Heart right ventricle (tissue), 16 donors: Measurements from ENCODE around the gene SWAP70. TPM values are rescaled to one million over a fixed set of nuclear protein-coding genes. Genes with fewer than 3 reads are reported as not detected.

Source experiments
- ATAC-seq, 8 donors: fragments of 200-7000 bp; cut with Tn5 transposase; one replicate each; pipeline ENCODE4 v1.9.1; 2020; ENCODE audit warnings: mild to moderate bottlenecking in 8 of 8, moderate library complexity in 8 of 8, moderate number of reproducible peaks in 1 of 8
- DNase-seq, 2 donors: peaks; one replicate each; pipeline ENCODE4 v3.0.0-alpha.2; 2020
- H3K27ac ChIP-seq, 10 donors: fragments of 200-600 bp; sonication (generic) in 2 of 10; one replicate each; pipeline versions ENCODE4 v1.5.0 to v1.8.0; 2020 to 2022; ENCODE audit warnings: mild to moderate bottlenecking in 3 of 10
- H3K27me3 ChIP-seq, 7 donors: fragments of 200-600 bp; one replicate each; pipeline ENCODE4 v1.8.0; 2021 to 2022; ENCODE audit warnings: mild to moderate bottlenecking in 2 of 7
- H3K36me3 ChIP-seq, 9 donors: fragments of 200-600 bp; sonication (generic) in 1 of 9; one replicate each; pipeline versions ENCODE4 v1.5.0 to v1.8.0; 2020 to 2022; ENCODE audit warnings: mild to moderate bottlenecking in 2 of 9
- H3K4me1 ChIP-seq, 9 donors: fragments of 200-600 bp; sonication (generic) in 1 of 9; one replicate each; pipeline versions ENCODE4 v1.5.0 to v1.8.0; 2020 to 2022; ENCODE audit warnings: mild to moderate bottlenecking in 4 of 9
- H3K4me3 ChIP-seq, 10 donors: fragments of 200-600 bp; sonication (generic) in 2 of 10; one replicate each; pipeline versions ENCODE4 v1.5.0 to v1.8.0; 2020 to 2022; ENCODE audit warnings: mild to moderate bottlenecking in 7 of 10, moderate library complexity in 2 of 10
- H3K9me3 ChIP-seq, 11 donors: fragments of 200-600 bp in 10 of 11; sonication (generic) in 2 of 11; one replicate each; pipeline versions ENCODE4 v1.5.0 to v1.8.0; 2013 to 2022; ENCODE audit warnings: mild to moderate bottlenecking in 2 of 11, control low read depth in 1 of 11, moderate library complexity in 1 of 11
- WGBS, 2 donors: extraction: QIAGEN DNeasy Blood & Tissue Kit; methylation state at CpG; one replicate each; pipeline ENCODE4 v1.1.7; 2013; ENCODE audit warnings: inconsistent platforms in 1 of 2; 5-methylcytosine and 5-hydroxymethylcytosine counted together
- intact Hi-C, 10 donors: fragments of 100-400 bp; cut with DNase I; formaldehyde crosslinking; loops; one replicate each; pipeline versions ENCODE4 v1.11.1 to v1.14.2; 2022
- polyA plus RNA-seq, 2 donors: library from polyadenylated mRNA; stranded (reverse); fragments of 200-250 nt; gene quantifications; one replicate each; pipeline ENCODE4 v1.2.3, GENCODE V29; 2013
- total RNA-seq, 10 donors: library from RNA; stranded (reverse); fragmentation: NEBNext Ultra II Directional in 3 of 10; extraction: Animal tissue kit (Norgen Biotek cat#: 25700) in 3 of 10; gene quantifications; one replicate each; pipeline versions ENCODE4 v1.2.1 to v1.2.4, GENCODE V29; 2021 to 2023
- TF ChIP-seq, protein P1 (sequence below), 9 donors: fragments of 200-600 bp; sonication (generic) in 2 of 9; IDR thresholded peaks; one replicate each; pipeline versions ENCODE4 v1.5.0 to v1.8.0; 2021 to 2022; ENCODE audit warnings: antibody characterized with exemption in 9 of 9, mild to moderate bottlenecking in 5 of 9, moderate library complexity in 1 of 9
- donor health status: Arrhythmogenic right ventricular cardiomyopathy.
- donor health status: ischemic (EF 13 %, LVEDD 7.1; RV severe dilation, severe dysfunction).
- donor health status: healthy with polysubstance abuse.
- donor health status: DM: no; HTN: yes; CAD: no.
- donor health status: DM: no; HTN: no; CAD: no.
- donor health status: ischemic (EF 25% LVEDD 6.9; RV normal size, moderate dysfunction).
- donor health status: ischemic (EF 25% LVEDD 5.7; RV mildly dilated, moderate dysfunction).
- donor health status: healthy.
- donor health status: DM: yes; HTN: yes; CAD: no.
- donor health status: Ischemic cardiomyopathy.
- donor health status: ischemic (EF 35%, LVEDD 5.7; RV mildly dilated, moderate dysfunction).
- donor health status: nonischemic (EF 11% LVEDD 7.7; RV severe dilation, severe dysfunction).
- donor health status: DM: yes; HTN: yes; CAD: no.
- donor health status: PGD.
- donor health status: ischemic (EF 29% LVEDD 5.4; RV normal size, mild dysfunction).
- donor health status: nonischemic (EF 23%, LVEDD 6.1; RV moderate dilation, normal function).

Gene SWAP70
- total and polyA plus RNA-seq, 12 donors, result 7.8 to 33.4 (median 19.6) TPM

DNA sequence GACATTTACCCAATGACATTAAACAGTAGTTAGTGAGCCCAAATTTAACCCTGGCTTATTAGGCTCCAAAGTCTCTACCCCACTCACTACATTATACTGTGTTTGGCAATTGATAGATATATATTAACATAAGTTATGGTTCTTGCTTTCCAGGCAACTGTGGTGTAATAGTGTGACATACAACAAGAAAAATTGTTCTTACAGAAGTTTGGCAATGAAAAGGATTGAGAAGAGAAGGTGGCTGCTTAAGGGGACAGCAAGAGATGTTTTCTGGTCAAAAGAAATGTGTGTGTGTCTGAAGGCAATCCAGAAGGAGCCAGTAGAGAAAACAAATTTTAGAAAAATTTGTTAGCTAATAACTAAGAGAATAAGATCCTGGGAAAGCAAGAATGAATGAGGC, 132.4 kb downstream of the SWAP70 start:
- no peak for ATAC-seq
- DNase-seq, result no peak
- H3K27ac ChIP-seq, result peak overlapping the region in 1 of 10 donors; percentile 8
- no peaks in the 10 kb centered on the region for H3K9me3 ChIP-seq
- TF ChIP-seq, protein P1, sequence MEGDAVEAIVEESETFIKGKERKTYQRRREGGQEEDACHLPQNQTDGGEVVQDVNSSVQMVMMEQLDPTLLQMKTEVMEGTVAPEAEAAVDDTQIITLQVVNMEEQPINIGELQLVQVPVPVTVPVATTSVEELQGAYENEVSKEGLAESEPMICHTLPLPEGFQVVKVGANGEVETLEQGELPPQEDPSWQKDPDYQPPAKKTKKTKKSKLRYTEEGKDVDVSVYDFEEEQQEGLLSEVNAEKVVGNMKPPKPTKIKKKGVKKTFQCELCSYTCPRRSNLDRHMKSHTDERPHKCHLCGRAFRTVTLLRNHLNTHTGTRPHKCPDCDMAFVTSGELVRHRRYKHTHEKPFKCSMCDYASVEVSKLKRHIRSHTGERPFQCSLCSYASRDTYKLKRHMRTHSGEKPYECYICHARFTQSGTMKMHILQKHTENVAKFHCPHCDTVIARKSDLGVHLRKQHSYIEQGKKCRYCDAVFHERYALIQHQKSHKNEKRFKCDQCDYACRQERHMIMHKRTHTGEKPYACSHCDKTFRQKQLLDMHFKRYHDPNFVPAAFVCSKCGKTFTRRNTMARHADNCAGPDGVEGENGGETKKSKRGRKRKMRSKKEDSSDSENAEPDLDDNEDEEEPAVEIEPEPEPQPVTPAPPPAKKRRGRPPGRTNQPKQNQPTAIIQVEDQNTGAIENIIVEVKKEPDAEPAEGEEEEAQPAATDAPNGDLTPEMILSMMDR (IDR thresholded peaks at IDR 0.05), result no peak
- intact Hi-C loops, result no loop called here
- no peaks in the 10 kb centered on the region for H3K27me3 ChIP-seq
- H3K4me3 ChIP-seq, result no peak overlapping the region
- H3K36me3 ChIP-seq, result peaks cover 0 to 51% (median 0%) of the 10 kb centered on the region in 9 donors
- H3K4me1 ChIP-seq, result peaks cover 0 to 9% (median 2%) of the 10 kb centered on the region in 9 donors

DNA sequence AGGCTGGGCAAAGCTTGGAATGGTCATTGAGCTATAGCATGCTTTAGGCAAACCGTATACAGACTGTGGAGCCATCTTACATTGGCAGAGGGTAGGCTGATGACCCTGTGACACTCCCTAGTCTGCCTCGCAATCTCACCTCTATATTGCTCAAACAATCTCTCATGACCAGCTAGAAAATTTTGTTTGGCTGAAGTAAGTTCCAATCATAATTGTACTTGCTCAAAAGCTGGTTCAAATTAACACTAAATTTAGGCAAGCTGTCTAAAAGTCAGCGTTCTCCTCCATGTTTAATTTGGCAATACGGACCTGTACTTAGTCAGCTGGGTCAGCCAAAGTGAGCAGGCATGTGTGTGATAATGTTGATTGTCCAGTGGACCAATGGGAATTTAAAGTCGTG, 133.0 kb downstream of the SWAP70 start:
- peak in 1 of 8 donors; percentile 33 for ATAC-seq
- DNase-seq, result no peak
- H3K27me3 ChIP-seq, result no peaks in the 10 kb centered on the region
- H3K4me3 ChIP-seq, result no peak overlapping the region
- peaks cover 0 to 15% (median 6%) of the 10 kb centered on the region in 9 donors for H3K4me1 ChIP-seq
- intact Hi-C loops, result no loop called here
- WGBS, 2 donors, result 87 to 92% methylated on average over 5 of the region's 5 CpGs
- H3K27ac ChIP-seq, result peak overlapping the region in 1 of 10 donors; percentile 8
- TF ChIP-seq, protein P1 (IDR thresholded peaks at IDR 0.05), result no peak
- H3K9me3 ChIP-seq, result no peaks in the 10 kb centered on the region
- peaks cover 0 to 51% (median 0%) of the 10 kb centered on the region in 9 donors for H3K36me3 ChIP-seq

DNA sequence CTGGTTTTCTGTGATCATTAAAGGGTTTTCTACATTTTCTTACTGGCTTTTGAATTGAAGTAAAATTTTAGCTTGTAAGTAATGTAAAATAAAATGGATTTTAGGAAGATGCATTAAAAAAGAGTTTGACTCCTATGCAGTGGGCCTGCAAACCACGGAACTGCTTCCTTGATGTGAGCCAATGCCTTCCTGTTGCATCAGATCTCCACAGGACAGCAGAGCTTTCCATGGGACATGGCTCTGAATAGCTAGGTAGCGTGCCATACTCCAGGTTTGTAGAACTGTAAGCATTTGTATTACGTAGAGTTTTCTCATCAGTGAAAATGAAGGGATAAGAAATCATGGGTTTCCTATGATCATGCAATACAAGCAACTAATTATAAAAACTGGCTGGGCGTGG, 133.4 kb downstream of the SWAP70 start:
- intact Hi-C loops, result no loop called here
- Histone ChIP-seq H3K27me3 (no peaks in the 10 kb centered on the region), H3K4me1 (peaks cover 0 to 19% (median 11%) of the 10 kb centered on the region in 9 donors), H3K9me3 (no peaks in the 10 kb centered on the region), H3K4me3 (no peak overlapping the region), H3K27ac (peak overlapping the region in 1 of 10 donors; percentile 8), H3K36me3 (peaks cover 0 to 50% (median 0%) of the 10 kb centered on the region in 9 donors)
- ATAC-seq (no peak), DNase-seq (no peak)
- 93% methylated on average over 4 of the region's 4 CpGs for WGBS, 2 donors
- TF ChIP-seq, protein P1 (IDR thresholded peaks at IDR 0.05), result no peak

DNA sequence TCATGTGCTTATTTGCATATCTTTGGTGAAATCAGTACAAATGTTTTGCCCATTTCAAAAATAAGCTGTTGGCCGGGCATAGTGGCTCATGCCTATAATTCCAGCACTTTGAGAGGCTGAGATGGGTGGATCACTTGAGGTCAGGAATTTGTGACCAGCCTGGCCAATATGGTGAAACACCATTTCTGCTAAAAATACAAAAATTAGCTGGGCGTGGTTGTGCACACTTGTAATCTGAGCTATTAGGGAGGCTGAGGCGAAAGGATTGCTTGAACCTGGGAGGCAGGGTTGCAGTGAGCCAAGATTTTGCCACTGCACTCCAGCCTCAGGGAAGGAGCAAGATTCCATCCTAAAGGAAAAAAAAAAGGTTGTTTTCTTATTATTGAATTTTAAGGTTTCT, 136.0 kb downstream of the SWAP70 start:
- DNase-seq (no peak), ATAC-seq (no peak)
- Histone ChIP-seq H3K4me1 (peaks cover 10 to 45% (median 34%) of the 10 kb centered on the region in 9 donors), H3K27ac (no peak overlapping the region), H3K36me3 (peaks cover 0 to 27% (median 0%) of the 10 kb centered on the region in 9 donors), H3K27me3 (no peaks in the 10 kb centered on the region), H3K4me3 (no peak overlapping the region), H3K9me3 (no peaks in the 10 kb centered on the region)
- intact Hi-C loops, result no loop called here
- TF ChIP-seq, protein P1 (IDR thresholded peaks at IDR 0.05), result no peak
- WGBS, 2 donors, result 95 to 96% methylated on average over 3 of the region's 3 CpGs
